ENCODE measurements around the gene PSMD14. TPM values are rescaled to one million over a fixed set of nuclear protein-coding genes. Genes with fewer than 3 reads are reported as not detected.
A peak's percentile ranks its signal among the peaks of the same experiment; 100 is the strongest.
"Not testable (repeated sequence)": the region's sequence is repeated elsewhere in the genome, so short reads cannot be mapped to it uniquely, and the experiment has no call there.

The PSMD14 gene
- total RNA-seq, 1 donor from 2014 or later, result 52.6 TPM

DNA sequence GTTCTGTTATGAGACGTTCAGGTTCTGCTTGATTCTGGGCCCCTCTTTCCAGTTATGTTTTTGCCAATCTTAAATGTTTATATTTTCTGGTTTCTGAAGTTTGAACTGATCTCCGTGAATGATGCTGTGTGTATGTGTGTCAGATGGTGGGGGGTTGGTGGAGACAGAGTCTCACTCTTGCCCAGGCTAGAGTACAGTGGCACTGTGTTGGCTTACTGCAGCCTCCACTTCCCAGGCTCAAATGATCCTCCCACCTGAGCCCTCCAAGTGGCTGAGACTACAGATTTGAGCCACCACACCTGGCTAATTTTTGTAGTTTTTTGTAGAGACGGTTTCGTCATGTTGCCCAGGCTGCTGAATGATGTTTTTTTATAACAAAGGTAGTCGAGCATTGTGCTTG, 45.9 kb downstream of the PSMD14 start:
- TF ChIP-seq, protein P1, sequence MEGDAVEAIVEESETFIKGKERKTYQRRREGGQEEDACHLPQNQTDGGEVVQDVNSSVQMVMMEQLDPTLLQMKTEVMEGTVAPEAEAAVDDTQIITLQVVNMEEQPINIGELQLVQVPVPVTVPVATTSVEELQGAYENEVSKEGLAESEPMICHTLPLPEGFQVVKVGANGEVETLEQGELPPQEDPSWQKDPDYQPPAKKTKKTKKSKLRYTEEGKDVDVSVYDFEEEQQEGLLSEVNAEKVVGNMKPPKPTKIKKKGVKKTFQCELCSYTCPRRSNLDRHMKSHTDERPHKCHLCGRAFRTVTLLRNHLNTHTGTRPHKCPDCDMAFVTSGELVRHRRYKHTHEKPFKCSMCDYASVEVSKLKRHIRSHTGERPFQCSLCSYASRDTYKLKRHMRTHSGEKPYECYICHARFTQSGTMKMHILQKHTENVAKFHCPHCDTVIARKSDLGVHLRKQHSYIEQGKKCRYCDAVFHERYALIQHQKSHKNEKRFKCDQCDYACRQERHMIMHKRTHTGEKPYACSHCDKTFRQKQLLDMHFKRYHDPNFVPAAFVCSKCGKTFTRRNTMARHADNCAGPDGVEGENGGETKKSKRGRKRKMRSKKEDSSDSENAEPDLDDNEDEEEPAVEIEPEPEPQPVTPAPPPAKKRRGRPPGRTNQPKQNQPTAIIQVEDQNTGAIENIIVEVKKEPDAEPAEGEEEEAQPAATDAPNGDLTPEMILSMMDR (IDR thresholded peaks at IDR 0.05; ENCODE audit: unreplicated experiment), result no peak
- DNase-seq (ENCODE audit: low spot score), result no peak
- Mint-ChIP-seq H3K27ac (ENCODE audit: unreplicated experiment) (peak overlapping the region; percentile 1), H3K36me3 (ENCODE audit: low read depth, unreplicated experiment) (no peaks in the 10 kb centered on the region), H3K4me3 (ENCODE audit: unreplicated experiment) (no peak overlapping the region), H3K27me3 (ENCODE audit: unreplicated experiment) (no peaks in the 10 kb centered on the region), H3K4me1 (ENCODE audit: unreplicated experiment) (no peaks in the 10 kb centered on the region), H3K9me3 (ENCODE audit: unreplicated experiment) (no peaks in the 10 kb centered on the region)

DNA sequence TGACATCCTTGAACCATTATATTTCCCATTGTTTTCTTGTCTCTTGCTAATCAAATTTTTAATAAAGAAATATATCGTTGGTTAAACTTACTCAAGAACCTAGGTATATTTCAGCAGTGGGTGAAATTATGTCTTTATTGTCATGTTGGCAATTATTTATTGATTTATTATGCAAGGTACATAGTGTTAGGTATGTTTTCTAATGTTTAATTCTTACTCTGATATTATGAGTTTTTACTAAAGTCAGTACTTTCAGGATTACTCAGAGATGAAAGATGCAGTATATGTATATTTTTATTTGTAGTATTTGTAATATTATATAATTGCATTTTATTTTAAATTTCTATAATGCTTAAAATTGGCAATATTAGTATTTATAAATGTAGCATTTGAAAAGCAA, 46.9 kb downstream of the PSMD14 start:
- Mint-ChIP-seq H3K4me1 (ENCODE audit: unreplicated experiment) (no peaks in the 10 kb centered on the region), H3K27me3 (ENCODE audit: unreplicated experiment) (no peaks in the 10 kb centered on the region), H3K27ac (ENCODE audit: unreplicated experiment) (no peak overlapping the region), H3K4me3 (ENCODE audit: unreplicated experiment) (no peak overlapping the region), H3K9me3 (ENCODE audit: unreplicated experiment) (no peaks in the 10 kb centered on the region), H3K36me3 (ENCODE audit: low read depth, unreplicated experiment) (no peaks in the 10 kb centered on the region)
- TF ChIP-seq, protein P1 (IDR thresholded peaks at IDR 0.05; ENCODE audit: unreplicated experiment), result no peak
- DNase-seq (ENCODE audit: low spot score), result no peak

DNA sequence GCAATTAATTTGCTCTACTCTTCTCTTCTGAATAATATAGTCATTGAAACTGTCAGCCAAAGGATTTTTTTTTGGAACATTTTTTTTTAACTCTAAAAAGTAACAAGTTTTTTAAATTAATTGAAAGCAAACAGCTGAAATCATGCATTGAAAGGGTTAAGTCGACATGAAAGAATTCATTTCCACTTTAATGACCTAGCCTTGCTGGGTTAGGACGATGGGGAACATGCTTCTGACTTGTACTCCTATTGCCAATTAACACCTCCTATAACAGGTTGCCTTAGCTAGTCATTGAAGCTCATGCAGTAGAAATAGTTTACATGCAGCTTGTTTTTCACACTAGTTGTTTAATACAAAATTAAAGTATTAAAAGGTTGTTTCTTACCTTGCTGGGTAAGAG, 47.8 kb downstream of the PSMD14 start:
- no peak overlapping the region for H3K27ac Mint-ChIP-seq (ENCODE audit: unreplicated experiment)
- no peak for DNase-seq (ENCODE audit: low spot score)
- no peak overlapping the region for H3K4me3 Mint-ChIP-seq (ENCODE audit: unreplicated experiment)
- TF ChIP-seq, protein P1 (IDR thresholded peaks at IDR 0.05; ENCODE audit: unreplicated experiment), result no peak
- no peaks in the 10 kb centered on the region for H3K4me1 Mint-ChIP-seq (ENCODE audit: unreplicated experiment)
- H3K27me3 Mint-ChIP-seq (ENCODE audit: unreplicated experiment), result no peaks in the 10 kb centered on the region
- peaks cover 4% of the 10 kb centered on the region for H3K36me3 Mint-ChIP-seq (ENCODE audit: low read depth, unreplicated experiment)
- H3K9me3 Mint-ChIP-seq (ENCODE audit: unreplicated experiment), result no peaks in the 10 kb centered on the region

DNA sequence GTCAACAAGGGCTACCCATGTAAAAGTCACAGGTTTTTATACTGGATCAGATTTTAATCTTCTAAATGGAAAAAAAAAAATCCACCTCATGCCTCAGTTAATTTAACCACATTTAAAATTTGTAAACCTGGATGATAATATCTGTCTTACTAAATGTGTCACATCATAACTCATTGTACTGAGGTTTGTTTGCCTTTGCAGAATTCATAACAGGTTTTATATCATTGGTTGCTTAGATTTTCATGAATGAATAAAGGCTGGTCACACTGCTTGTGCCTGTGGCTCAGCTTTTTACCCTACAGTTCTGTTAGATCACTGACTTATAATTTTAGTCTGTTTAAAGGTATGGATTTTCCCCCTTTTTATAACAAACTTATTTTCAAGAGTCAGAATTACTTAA, 48.9 kb downstream of the PSMD14 start:
- Mint-ChIP-seq H3K27me3 (ENCODE audit: unreplicated experiment) (no peaks in the 10 kb centered on the region), H3K4me1 (ENCODE audit: unreplicated experiment) (no peaks in the 10 kb centered on the region), H3K9me3 (ENCODE audit: unreplicated experiment) (no peaks in the 10 kb centered on the region), H3K27ac (ENCODE audit: unreplicated experiment) (no peak overlapping the region), H3K4me3 (ENCODE audit: unreplicated experiment) (no peak overlapping the region), H3K36me3 (ENCODE audit: low read depth, unreplicated experiment) (peaks cover 7% of the 10 kb centered on the region)
- DNase-seq (ENCODE audit: low spot score), result no peak
- TF ChIP-seq, protein P1 (IDR thresholded peaks at IDR 0.05; ENCODE audit: unreplicated experiment), result no peak

DNA sequence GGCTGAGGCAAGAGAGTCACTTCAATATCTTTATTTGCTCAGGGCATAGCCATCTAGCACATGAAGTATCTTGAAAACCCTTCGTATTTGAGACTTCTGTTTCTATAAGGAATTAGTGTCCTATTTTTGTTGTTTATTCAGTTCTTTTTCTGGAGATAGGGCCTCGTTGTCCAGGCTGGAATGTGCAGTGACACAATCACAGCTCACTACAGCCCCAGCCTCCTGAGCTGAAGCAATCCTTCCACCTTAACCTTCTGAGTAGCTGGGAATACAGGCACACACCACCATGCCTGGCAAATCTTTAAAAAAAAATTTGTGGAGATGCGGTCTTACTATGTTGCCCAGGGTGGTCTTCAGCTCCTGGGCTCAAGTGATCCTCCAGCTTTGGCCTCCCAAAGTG, 50.6 kb downstream of the PSMD14 start:
- Mint-ChIP-seq H3K27ac (ENCODE audit: unreplicated experiment) (no peak overlapping the region), H3K36me3 (ENCODE audit: low read depth, unreplicated experiment) (peaks cover 17% of the 10 kb centered on the region)

DNA sequence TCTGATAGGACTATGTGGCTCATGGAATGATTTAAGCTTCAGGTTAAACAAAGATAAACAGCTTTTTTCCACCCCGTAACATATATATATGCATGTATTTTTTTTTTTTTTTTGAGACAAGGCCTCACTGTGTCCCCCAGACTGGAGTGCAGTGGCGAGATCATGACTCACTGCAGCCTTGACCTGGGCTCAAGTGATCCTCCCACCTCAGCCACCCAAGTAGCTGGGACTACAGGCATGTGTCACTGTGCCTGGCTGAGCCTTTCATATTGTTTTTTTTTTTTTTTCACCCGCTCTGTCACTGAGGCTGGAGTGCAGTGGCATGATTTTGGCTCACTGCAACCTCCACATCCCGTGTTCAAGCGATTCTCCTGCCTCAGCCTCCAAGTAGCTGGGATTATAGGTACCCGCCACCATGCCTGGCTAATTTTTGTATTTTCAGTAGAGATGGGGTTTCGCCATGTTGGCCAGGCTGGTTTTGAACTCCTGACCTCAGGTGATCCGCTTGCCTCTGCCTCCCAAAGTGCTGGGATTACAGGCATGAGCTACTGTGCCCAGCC, 52.0 kb downstream of the PSMD14 start:
- peaks cover 21% of the 10 kb centered on the region for H3K36me3 Mint-ChIP-seq (ENCODE audit: low read depth, unreplicated experiment)
- not testable (repeated sequence) for H3K27ac Mint-ChIP-seq (ENCODE audit: unreplicated experiment); H3K4me1 Mint-ChIP-seq (ENCODE audit: unreplicated experiment); DNase-seq (ENCODE audit: low spot score); H3K9me3 Mint-ChIP-seq (ENCODE audit: unreplicated experiment); H3K4me3 Mint-ChIP-seq (ENCODE audit: unreplicated experiment); H3K27me3 Mint-ChIP-seq (ENCODE audit: unreplicated experiment)

More for the DNA sequence above, 50.6 kb downstream of the PSMD14 start:
- Mint-ChIP-seq H3K4me3 (ENCODE audit: unreplicated experiment) (no peak overlapping the region), H3K27me3 (ENCODE audit: unreplicated experiment) (peaks cover under 1% of the 10 kb centered on the region), H3K4me1 (ENCODE audit: unreplicated experiment) (no peaks in the 10 kb centered on the region), H3K9me3 (ENCODE audit: unreplicated experiment) (peaks cover 4% of the 10 kb centered on the region)
- DNase-seq (ENCODE audit: low spot score), result no peak
- TF ChIP-seq, protein P1 (IDR thresholded peaks at IDR 0.05; ENCODE audit: unreplicated experiment), result no peak
